HG03159 (cell line): ENCODE results near the gene PTGES.
"Not testable (repeated sequence)": the region's sequence is repeated elsewhere in the genome, so short reads cannot be mapped to it uniquely, and the experiment has no call there.

Source experiments
- ATAC-seq: cut with Tn5 transposase; IDR thresholded peaks from one replicate; pipeline ENCODE4 v1.9.1; 2021; ENCODE audit warnings: mild to moderate bottlenecking, moderate library complexity; ENCODE audit not compliant: unreplicated experiment

PTGES gene

GRCh38 chr9:129749052-129749451 lies 3.8 kb downstream of the PTGES start:
- ATAC-seq = not testable (repeated sequence)

DNA sequence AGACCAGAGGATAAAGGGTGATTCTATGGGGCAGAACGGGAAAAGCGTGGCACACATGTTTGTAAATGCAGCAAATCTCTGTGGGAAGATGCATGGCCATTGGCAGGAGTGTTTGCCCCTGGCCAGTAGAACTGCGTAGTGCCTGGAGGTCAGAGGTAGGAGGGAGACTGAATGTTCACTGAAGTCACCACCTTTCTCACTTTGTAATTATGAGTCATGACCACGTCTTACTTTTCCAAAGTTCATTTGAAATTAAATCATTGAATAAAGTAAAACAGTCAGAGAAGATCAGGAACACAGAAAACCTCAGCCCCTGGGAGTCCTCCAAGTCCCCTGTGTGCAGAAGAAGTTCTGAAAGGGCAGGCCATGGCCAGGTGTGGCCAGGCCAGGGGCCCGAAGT lies 4.6 kb downstream of the PTGES start:
- ATAC-seq = no peak

GRCh38 chr9:129746092-129746777 lies 6.6 kb downstream of the PTGES start:
- no peak for ATAC-seq

GRCh38 chr9:129745200-129745599 lies 7.6 kb downstream of the PTGES start:
- no peak for ATAC-seq

- ATAC-seq = no peak
These were observed 12.0 kb downstream of the PTGES start for GRCh38 chr9:129740666-129741464.

GRCh38 chr9:129740174-129740573 lies 12.7 kb downstream of the PTGES start:
- no peak for ATAC-seq

- ATAC-seq = no peak
These were observed 13.4 kb downstream of the PTGES start for GRCh38 chr9:129739432-129739831.

- peak; percentile 79 for ATAC-seq
These were observed 15.2 kb downstream of the PTGES start for GRCh38 chr9:129737479-129738274.

- ATAC-seq = no peak
These were observed 16.5 kb downstream of the PTGES start for GRCh38 chr9:129736334-129736733.

GRCh38 chr9:129735546-129735945 lies 17.3 kb downstream of the PTGES start:
- ATAC-seq = no peak

DNA sequence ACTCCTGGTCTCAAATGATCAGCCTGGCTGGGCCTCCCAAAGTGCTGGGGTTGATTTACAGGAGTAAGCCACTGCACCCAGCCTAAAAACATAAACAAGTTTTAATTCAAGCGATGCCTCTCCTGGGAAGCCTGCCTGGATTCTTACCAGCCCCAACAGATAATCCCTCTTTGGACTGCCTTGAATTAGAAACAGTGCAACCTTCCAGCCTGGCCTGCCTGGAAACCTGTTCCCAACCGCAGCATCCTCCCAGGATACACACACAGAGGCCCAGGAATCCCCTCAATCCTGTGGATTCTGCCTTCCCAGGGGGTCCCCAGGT lies 19.2 kb downstream of the PTGES start:
- ATAC-seq = no peak

DNA sequence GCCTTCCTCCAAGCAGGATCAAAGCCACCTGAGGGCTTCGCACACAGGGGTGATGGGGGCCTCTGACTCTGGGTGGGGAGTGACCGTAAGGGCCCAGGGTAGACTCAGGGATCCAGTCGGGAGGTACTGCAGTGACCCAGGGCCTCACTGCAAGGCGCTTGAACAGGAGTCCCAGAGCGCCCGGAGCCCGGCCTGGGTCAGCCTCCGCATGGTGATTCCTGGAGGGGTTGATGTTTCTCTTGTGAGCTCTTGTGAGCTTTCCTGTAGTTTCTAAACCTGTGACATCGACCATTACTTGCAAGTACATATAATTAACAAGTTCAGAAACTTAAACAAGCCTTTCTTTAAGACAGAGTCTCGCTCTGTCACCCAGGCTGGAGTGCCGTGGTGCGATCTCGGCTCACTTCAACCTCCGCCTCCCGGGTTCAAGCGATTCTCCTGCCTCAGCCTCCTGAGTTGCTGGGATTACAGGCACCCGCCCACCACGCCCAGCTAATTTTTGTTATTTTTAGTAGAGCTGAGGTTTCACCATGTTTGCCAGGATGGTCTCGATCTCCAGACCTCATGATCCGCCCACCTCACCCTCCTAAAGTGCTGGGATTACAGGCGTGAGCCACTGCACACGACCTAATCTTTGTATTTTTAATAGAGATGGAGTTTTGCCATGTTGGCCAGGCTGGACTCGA lies 19.8 kb downstream of the PTGES start:
- ATAC-seq = no peak

GRCh38 chr9:129732100-129732499 lies 20.7 kb downstream of the PTGES start:
- no peak for ATAC-seq

- no peak for ATAC-seq
These were observed 21.3 kb downstream of the PTGES start for GRCh38 chr9:129731477-129732085.

- no peak for ATAC-seq
These were observed 24.1 kb downstream of the PTGES start for GRCh38 chr9:129728744-129729143.

DNA sequence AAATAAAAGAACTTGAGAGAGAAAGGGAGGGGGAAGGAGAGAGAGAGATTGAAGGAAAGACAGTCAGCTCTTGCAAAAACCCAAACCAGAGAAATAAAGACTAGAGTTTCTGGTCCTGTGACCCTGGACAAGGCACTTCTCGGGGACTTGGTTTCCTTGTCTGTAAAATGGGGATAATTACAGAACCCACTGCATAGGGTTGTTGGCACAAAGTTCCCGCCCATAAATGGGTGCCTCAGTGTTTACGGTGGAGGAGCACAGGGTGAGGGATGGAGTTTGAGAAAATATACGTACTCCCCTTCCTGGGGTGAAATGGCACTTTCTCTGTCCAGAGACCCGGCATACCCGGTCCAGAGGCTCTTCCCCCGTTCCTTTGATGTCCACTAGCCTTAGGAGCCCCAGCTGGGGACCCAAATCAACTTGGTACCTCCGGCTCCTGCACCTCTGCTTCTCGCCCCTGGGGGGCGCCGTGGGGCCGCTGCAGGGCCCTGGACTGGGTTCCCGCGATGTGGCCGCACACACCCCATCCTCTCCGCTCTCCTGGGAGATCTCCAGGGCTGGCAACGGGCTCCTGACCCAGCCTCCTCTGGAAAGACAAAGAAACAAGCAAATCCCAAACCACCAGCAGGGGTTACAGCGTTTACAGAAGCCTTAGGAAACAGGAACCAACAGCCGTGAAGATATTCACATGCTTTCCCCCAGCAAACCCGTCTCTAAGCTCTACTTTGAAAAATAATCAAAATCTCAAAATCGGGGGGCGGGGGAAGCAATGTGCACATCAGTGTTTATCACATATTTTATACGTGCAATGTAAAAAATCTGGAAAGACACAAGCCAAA lies 26.3 kb downstream of the PTGES start:
- no peak for ATAC-seq

DNA sequence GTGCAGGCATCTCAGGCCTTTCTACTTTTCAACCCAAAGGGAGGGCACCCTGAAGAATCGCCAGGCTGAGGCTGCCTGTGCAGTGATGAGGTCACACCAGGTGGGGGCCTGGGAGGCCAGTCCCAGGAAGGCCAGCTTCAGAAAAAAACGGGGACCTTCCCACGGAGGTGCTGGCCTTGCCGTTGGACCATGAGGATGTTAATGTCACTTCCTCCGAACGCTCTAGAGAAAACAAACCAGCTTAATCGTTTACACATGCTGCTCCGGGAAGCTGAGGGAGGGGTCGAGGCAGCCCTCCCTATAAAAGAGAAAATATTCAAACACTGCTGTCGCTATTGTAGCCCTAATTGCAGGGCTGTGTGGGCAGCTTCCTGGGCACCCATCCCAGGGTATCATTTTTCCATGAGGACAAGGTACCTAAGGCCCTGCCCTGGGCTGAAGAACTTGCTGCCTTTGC lies 27.0 kb downstream of the PTGES start:
- no peak for ATAC-seq

DNA sequence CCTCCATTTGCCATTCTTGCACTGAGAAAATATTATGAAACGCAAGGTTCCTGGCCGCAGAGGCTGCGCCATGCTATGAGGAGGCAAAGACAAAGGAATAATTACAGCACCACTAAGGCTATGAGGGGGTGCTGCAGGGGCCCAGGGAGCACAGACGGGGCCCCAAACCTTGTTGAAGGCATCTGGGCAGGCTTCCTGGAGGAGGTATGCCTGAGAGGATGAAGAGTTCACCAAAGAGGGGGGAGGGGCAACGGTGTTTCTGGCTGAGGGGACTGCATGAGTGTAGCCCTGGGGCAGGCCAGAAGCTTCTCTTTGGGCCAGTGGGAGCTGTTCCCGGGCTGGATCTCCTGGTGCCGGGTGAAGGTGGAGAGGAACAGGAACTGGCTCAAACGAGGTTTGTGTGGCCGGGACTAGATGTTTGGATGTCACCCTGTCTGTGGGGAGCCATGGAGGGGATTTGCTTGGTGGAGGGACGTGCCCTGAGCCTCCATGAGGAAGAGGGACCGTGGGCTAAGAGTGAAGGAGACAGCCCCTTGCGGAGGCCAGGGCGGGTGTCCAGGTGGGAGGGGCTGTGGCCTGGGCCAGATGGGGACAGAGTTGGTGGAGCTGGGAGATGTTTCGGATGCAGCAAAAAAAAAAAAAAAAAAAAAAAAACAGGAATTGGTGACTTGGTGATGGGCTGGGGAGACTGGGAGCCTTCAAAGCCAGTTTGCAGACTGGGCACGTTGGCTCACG lies 28.2 kb downstream of the PTGES start:
- ATAC-seq = no peak

DNA sequence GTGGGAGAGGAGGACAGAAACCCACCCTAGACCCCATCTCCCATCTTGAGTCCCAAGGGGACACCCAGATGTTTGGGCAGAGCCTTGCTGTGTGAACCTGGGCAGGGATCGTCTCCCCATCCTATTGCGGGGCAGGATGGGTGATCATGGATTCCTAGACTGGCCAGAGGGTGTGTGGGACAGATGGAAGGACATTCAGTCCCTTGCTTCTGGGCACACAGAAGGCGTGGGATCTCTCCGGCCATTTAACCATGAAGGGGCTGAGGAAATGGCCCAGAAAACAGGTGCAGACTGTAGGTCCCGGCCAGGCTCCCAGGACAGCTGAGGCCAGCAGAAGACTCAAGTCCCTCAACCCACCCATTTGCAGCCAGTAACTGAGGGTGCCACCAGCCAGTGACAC lies 29.9 kb downstream of the PTGES start:
- no peak for ATAC-seq
